ENCODE results near the gene TAF9B.

Gene TAF9B

DNA sequence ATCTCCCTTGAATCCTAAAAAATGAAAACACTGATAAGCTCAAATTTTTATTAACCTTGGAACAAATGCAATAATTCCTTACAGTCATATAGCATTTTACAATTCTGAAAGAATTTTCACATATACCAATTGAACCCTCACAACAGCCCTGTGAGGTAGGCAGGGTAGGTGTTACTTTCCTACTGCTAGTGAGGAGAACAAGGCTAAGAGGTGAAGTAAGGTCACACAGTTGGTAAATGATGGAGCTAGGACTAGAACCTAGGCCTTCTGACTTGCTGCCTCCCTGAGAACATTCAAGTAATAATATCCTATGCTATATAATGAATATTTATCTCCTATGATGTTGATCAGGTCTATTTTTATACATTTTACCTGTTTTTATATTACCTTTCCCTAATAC lies 9.7 kb downstream of the TAF9B start:
- TF ChIP-seq, protein P1, sequence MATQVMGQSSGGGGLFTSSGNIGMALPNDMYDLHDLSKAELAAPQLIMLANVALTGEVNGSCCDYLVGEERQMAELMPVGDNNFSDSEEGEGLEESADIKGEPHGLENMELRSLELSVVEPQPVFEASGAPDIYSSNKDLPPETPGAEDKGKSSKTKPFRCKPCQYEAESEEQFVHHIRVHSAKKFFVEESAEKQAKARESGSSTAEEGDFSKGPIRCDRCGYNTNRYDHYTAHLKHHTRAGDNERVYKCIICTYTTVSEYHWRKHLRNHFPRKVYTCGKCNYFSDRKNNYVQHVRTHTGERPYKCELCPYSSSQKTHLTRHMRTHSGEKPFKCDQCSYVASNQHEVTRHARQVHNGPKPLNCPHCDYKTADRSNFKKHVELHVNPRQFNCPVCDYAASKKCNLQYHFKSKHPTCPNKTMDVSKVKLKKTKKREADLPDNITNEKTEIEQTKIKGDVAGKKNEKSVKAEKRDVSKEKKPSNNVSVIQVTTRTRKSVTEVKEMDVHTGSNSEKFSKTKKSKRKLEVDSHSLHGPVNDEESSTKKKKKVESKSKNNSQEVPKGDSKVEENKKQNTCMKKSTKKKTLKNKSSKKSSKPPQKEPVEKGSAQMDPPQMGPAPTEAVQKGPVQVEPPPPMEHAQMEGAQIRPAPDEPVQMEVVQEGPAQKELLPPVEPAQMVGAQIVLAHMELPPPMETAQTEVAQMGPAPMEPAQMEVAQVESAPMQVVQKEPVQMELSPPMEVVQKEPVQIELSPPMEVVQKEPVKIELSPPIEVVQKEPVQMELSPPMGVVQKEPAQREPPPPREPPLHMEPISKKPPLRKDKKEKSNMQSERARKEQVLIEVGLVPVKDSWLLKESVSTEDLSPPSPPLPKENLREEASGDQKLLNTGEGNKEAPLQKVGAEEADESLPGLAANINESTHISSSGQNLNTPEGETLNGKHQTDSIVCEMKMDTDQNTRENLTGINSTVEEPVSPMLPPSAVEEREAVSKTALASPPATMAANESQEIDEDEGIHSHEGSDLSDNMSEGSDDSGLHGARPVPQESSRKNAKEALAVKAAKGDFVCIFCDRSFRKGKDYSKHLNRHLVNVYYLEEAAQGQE (IDR thresholded peaks at IDR 0.05; ENCODE audit: insufficient read depth in 1 of 2, low read depth in 2 of 2, low read length in 2 of 2) = no peak
- TF ChIP-seq FOXP2 (optimal IDR thresholded peaks at IDR 0.05; ENCODE audit: borderline replicate concordance, extremely low read depth, extremely low read length, insufficient read depth) (no peak), POLR2AphosphoS5 (IDR thresholded peaks at IDR 0.05; ENCODE audit: low read depth, low read length) (no peak)

DNA sequence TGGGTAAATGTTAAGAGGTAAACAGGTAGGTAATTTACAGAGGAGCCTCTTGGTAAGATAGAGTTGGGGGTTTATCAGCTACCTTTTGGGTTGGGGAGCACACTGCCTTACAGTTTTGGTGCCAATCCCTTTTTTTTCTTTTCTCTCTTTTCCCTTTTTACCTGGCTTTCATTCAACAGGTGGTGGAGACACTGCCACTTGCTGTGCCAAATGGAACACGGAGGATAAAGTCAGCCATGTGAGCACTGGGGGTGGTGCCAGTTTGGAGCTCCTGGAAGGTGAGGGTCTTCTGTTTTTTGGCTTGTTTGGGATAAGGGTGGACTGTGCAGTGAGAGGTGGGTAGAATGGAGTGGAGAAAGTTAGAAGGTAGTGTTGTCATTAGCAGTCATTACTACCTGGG lies 14.3 kb downstream of the TAF9B start:
- TF ChIP-seq, protein P1 (IDR thresholded peaks at IDR 0.05; ENCODE audit: insufficient read depth in 1 of 2, low read depth in 2 of 2, low read length in 2 of 2) = no peak
- TF ChIP-seq TAF1 (IDR thresholded peaks at IDR 0.05; ENCODE audit: borderline replicate concordance, insufficient read depth, low read length) (no peak), FOXP2 (optimal IDR thresholded peaks at IDR 0.05; ENCODE audit: borderline replicate concordance, extremely low read depth, extremely low read length, insufficient read depth) (no peak), SIN3A (IDR thresholded peaks at IDR 0.05; ENCODE audit: borderline replicate concordance, insufficient read depth, low read length) (no peak), POLR2AphosphoS5 (IDR thresholded peaks at IDR 0.05; ENCODE audit: low read depth, low read length) (no peak)

DNA sequence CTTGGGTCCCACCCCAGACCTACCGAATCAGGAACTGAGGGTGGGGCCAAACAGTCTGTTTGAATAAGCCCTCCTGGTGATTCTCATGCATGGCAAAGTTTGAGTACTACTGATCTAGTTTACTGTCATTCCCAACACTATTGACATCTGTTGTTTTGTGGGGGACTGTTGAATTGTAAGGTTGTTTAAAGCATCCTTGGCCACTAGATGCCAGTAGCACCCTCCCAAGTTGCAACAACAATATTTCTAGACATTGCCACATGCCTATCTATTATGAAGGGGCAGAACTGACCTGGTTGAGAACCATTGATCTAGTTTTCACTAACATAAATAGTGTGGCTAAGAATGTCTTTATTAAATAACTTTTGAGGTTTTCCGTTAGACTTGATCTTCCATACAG lies 15.1 kb downstream of the TAF9B start:
- TF ChIP-seq FOXP2 (optimal IDR thresholded peaks at IDR 0.05; ENCODE audit: borderline replicate concordance, extremely low read depth, extremely low read length, insufficient read depth) = no peak
- TF ChIP-seq SIN3A (IDR thresholded peaks at IDR 0.05; ENCODE audit: borderline replicate concordance, insufficient read depth, low read length) = no peak
- TF ChIP-seq POLR2AphosphoS5 (IDR thresholded peaks at IDR 0.05; ENCODE audit: low read depth, low read length) = no peak
- TF ChIP-seq, protein P1 (IDR thresholded peaks at IDR 0.05; ENCODE audit: insufficient read depth in 1 of 2, low read depth in 2 of 2, low read length in 2 of 2) = no peak
- no peak for TF ChIP-seq TAF1 (IDR thresholded peaks at IDR 0.05; ENCODE audit: borderline replicate concordance, insufficient read depth, low read length)

DNA sequence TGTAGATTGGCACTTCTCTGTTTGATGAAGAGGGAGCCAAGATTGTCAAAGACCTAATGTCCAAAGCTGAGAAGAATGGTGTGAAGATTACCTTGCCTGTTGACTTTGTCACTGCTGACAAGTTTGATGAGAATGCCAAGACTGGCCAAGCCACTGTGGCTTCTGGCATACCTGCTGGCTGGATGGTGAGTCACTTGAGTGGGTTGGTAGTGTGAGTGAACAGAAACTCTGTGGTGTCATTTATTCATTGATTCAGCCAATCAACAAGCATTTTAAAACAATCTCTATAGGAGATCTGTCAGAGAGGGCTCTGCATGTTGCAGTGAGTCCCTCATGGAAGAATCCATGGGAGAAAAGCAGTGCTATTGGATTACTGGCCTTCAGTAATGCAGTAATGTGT lies 16.3 kb downstream of the TAF9B start:
- TF ChIP-seq FOXP2 (optimal IDR thresholded peaks at IDR 0.05; ENCODE audit: borderline replicate concordance, extremely low read depth, extremely low read length, insufficient read depth) (no peak), SIN3A (IDR thresholded peaks at IDR 0.05; ENCODE audit: borderline replicate concordance, insufficient read depth, low read length) (no peak), TAF1 (IDR thresholded peaks at IDR 0.05; ENCODE audit: borderline replicate concordance, insufficient read depth, low read length) (no peak), POLR2AphosphoS5 (IDR thresholded peaks at IDR 0.05; ENCODE audit: low read depth, low read length) (no peak)
- TF ChIP-seq, protein P1 (IDR thresholded peaks at IDR 0.05; ENCODE audit: insufficient read depth in 1 of 2, low read depth in 2 of 2, low read length in 2 of 2) = no peak

All from PFSK-1 (cell line).